ENCODE measurements around the gene CXCR3. TPM values are rescaled to one million over a fixed set of nuclear protein-coding genes. Genes with fewer than 3 reads are reported as not detected.
"Not testable (repeated sequence)": the region's sequence is repeated elsewhere in the genome, so short reads cannot be mapped to it uniquely, and the experiment has no call there.

The CXCR3 gene
- total RNA-seq, 2 donors from 2014 or later, result 2.3 to 2.7 TPM

- ATAC-seq (peak; percentile 84), DNase-seq (peak; percentile 74 to 80)
- intact Hi-C loops (cut with DNase I, micrococcal nuclease), result no loop called here
These were observed 1.4 kb downstream of the CXCR3 start for GRCh38 chrX:71616672-71617529.

GRCh38 chrX:71615954-71616353 is 2.4 kb downstream of the CXCR3 start:
- intact Hi-C loops (cut with DNase I, micrococcal nuclease), result no loop called here
- no peak for DNase-seq
- no peak for ATAC-seq

- DNase-seq (no peak), ATAC-seq (no peak)
- intact Hi-C loops (cut with DNase I, micrococcal nuclease), result no loop called here
These were observed 3.3 kb downstream of the CXCR3 start for GRCh38 chrX:71615056-71615455.

DNA sequence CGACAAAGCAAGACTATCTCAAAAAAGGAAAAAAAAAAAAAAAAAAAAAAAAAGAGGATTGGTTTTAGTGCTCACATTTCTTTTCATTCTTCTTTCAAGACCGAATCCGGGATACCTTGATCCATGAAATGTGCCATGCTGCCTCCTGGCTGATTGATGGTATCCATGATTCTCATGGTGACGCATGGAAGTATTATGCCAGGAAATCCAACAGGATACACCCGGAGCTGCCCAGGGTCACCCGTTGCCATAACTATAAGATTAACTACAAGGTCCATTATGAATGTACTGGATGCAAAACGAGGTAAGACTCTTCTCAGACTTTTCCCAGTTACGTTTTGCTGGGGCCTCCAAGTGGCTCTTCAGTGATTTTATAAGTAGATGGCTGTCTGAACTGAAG is 6.1 kb downstream of the CXCR3 start:
- ATAC-seq (no peak), DNase-seq (no peak)
- intact Hi-C loops (cut with DNase I, micrococcal nuclease), result no loop called here

GRCh38 chrX:71611736-71612135 is 6.6 kb downstream of the CXCR3 start:
- ATAC-seq; DNase-seq; intact Hi-C loops (cut with DNase I, micrococcal nuclease): not testable (repeated sequence)

- peak; percentile 49 for ATAC-seq
- intact Hi-C loops (cut with DNase I, micrococcal nuclease), result no loop called here
These were observed 9.1 kb downstream of the CXCR3 start for GRCh38 chrX:71609095-71609750.

GRCh38 chrX:71607488-71607887 is 10.8 kb downstream of the CXCR3 start:
- intact Hi-C loops (cut with DNase I, micrococcal nuclease), result no loop called here
- ATAC-seq (no peak), DNase-seq (no peak)

More at GRCh38 chrX:71609095-71609750, 9.1 kb downstream of the CXCR3 start:
- DNase-seq, result no peak

DNA sequence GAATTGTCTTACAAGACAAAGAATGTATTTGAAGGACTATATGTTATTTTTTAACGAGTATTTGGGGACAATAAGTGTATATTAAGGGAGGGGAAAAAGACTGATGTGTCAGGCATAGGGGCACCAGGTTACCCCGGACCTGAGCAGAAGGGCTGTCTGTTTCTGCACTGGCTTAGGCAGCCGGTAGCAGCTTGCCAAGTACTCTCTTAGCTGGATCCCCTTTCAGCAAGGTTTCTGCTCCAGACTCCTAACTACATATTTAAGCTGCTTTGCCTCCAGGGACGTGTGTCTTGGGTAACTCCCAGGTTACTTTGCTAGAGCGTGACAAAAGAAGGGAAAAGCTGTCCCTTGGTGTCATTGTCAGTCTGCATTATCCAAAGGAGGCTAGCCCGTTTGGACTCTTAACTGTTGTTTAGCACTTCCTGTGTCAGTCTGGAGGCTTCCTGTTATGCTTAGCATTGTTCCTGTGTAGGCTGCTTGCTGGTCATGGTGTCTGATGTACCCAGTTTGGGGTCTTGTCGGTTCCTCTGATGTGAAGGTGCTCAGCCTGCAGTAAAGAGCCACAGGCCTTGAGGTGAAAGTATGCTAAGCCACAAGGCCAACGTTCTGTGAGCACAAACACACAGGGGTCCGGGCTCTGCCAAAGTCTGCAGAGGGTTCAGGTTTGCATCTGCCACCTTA is 11.6 kb downstream of the CXCR3 start:
- DNase-seq (no peak), ATAC-seq (no peak)

GRCh38 chrX:71604796-71605568 is 13.3 kb downstream of the CXCR3 start:
- DNase-seq, result no peak
- intact Hi-C loops (cut with DNase I, micrococcal nuclease), result no loop called here
- ATAC-seq, result no peak

More for the DNA sequence above, 11.6 kb downstream of the CXCR3 start:
- intact Hi-C loops (cut with DNase I, micrococcal nuclease), result no loop called here

GRCh38 chrX:71604141-71604540 is 14.2 kb downstream of the CXCR3 start:
- intact Hi-C loops (cut with DNase I, micrococcal nuclease), result no loop called here

GRCh38 chrX:71603618-71604017 is 14.7 kb downstream of the CXCR3 start:
- no peak for DNase-seq
- no peak for ATAC-seq

More at GRCh38 chrX:71604141-71604540, 14.2 kb downstream of the CXCR3 start:
- DNase-seq, result no peak
- no peak for ATAC-seq

GRCh38 chrX:71599965-71600364 is 18.3 kb downstream of the CXCR3 start:
- intact Hi-C loops (cut with DNase I, micrococcal nuclease), result no loop called here
- ATAC-seq (no peak), DNase-seq (no peak)

More at GRCh38 chrX:71603618-71604017, 14.7 kb downstream of the CXCR3 start:
- intact Hi-C loops (cut with DNase I, micrococcal nuclease), result no loop called here

DNA sequence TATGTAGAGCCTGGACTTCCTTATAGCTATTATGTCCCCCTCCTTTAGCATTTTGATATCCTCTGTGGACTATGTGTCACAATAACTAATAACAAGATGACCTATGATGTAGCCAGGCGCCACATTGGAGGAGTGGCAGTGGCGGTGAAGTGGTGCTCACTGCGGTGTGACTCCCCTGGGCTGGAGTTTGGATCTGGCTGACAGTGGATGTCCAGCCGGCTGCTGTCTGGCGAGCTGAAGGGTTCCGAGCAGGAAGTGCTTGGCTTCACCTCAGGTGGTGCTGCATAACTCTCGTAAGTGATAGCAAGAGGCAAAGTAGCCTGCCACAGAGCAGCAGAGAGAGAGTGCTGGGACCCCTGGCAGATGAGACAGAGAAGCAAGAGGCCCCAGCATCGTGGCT is 25.1 kb downstream of the CXCR3 start:
- ATAC-seq; DNase-seq; intact Hi-C loops (cut with DNase I, micrococcal nuclease): not testable (repeated sequence)

GRCh38 chrX:71586929-71587328 is 31.4 kb downstream of the CXCR3 start:
- peak; percentile 98 for ATAC-seq
- intact Hi-C loops (cut with DNase I, micrococcal nuclease), result no loop called here
- no peak for DNase-seq

DNA sequence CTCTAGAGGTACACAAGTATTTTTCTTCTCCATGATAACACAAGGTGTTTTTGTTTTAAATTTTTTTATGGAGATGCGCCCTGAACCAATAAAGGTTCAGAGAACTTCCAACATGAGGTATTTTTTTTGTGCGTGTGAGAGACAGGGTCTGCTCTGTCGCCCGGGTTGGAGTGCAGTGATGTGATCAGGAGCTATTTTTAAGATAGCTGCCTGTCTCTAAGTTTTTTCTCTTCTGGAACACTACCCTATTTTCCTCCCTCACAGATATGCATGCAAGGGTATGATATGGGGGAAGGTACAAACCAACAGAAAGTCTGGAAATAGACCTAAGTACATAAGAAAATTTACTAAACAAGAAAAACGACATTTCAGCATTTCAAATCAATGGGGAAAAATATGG is 37.1 kb downstream of the CXCR3 start:
- ATAC-seq (no peak), DNase-seq (no peak)
- intact Hi-C loops (cut with DNase I, micrococcal nuclease), result no loop called here

DNA sequence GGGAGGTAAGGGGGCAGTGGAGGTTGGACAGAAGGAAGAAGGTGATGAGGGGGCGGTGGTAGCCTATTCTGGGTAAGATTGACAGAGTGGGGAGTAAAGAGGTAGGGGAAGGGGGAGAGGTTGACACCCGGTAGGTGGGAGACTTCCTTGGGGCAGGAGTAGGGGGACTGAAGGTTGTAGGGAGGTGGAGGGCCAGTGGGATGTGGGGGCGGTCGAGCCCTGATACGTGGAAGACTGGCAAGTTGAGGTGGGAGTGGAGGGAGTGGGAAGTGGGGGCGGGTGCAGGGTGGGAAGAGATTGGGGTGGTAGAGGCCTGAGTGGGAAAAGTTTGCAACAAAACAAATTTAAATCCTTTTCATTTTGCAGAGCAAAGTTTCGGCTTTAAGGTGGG is 38.3 kb downstream of the CXCR3 start:
- ATAC-seq (no peak), DNase-seq (no peak)
- intact Hi-C loops (cut with DNase I, micrococcal nuclease), result no loop called here

- intact Hi-C loops (cut with DNase I, micrococcal nuclease), result no loop called here
- ATAC-seq (no peak), DNase-seq (no peak)
These were observed 38.9 kb downstream of the CXCR3 start for GRCh38 chrX:71579136-71579989.

Data from left colon (tissue), 2 donors.